Measurements from ENCODE around the gene C19orf44.

C19orf44 gene

DNA sequence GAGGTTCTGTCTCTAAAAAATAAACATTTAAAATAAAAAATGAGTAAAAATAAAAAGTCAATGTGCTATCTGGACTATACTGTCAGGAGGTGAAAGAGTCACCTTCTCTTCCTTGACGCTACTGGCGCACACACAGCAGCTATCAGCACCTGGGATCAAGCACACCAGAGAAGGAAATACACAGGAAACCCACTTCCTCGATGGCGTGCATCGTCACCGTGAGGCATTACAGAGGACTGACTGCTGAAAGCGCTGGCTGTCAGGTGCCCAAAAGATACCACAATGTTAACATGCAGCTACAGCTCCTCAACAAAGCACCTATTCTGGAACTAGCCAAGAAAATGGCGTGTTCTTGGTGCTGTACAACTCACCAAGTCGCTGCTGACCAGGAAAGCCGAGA, 70.0 kb downstream of the C19orf44 start:
- no peak for DNase-seq (ENCODE audit: insufficient read length, low spot score)
- no peak for FAIRE-seq

- FAIRE-seq, result no peak
- no peak for DNase-seq (ENCODE audit: insufficient read length, low spot score)
Observed at GRCh38 chr19:16566702-16567101, 70.5 kb downstream of the C19orf44 start.

- DNase-seq (ENCODE audit: insufficient read length, low spot score), result no peak
- no peak for FAIRE-seq
Observed at GRCh38 chr19:16569609-16570320, 73.6 kb downstream of the C19orf44 start.
